KMS-11 (cell line): ENCODE measurements around the gene CHST2.

Experiments used
- H2AFZ ChIP-seq: fragments of 200-600 bp; sonication (generic); 2 replicates; pipeline ENCODE4 v1.6.1; 2016; ENCODE audit warnings: antibody characterized with exemption, mixed run types, low read depth
- H3K27ac ChIP-seq: fragments of 200-600 bp; sonication (generic); 2 replicates; pipeline ENCODE4 v1.6.1; 2016; ENCODE audit warnings: mild to moderate bottlenecking, mixed run types
- H3K27me3 ChIP-seq: fragments of 200-600 bp; sonication (generic); 2 replicates; pipeline ENCODE4 v1.6.1; 2017; ENCODE audit warnings: mild to moderate bottlenecking, low read depth, mixed run types, moderate library complexity; ENCODE audit not compliant: insufficient read depth
- H3K36me3 ChIP-seq: fragments of 200-600 bp; sonication (generic); 2 replicates; pipeline ENCODE4 v1.6.1; 2017; ENCODE audit warnings: mild to moderate bottlenecking, mixed run types; ENCODE audit not compliant: insufficient read depth
- H3K4me1 ChIP-seq: fragments of 200-600 bp; sonication (generic); 2 replicates; pipeline ENCODE4 v1.6.1; 2016; ENCODE audit warnings: mild to moderate bottlenecking, low read depth, mixed run types; ENCODE audit not compliant: poor library complexity, severe bottlenecking
- H3K4me2 ChIP-seq: fragments of 200-600 bp; sonication (generic); 2 replicates; pipeline ENCODE4 v1.7.0; 2016; ENCODE audit warnings: mild to moderate bottlenecking, mixed run types
- H3K4me3 ChIP-seq: fragments of 200-600 bp; sonication (generic); IDR thresholded peaks from 2 replicates; pipeline ENCODE4 v1.6.1; 2017; ENCODE audit warnings: low read depth, low read length, mixed read lengths; ENCODE audit not compliant: insufficient read depth
- H3K79me2 ChIP-seq: fragments of 200-600 bp; sonication (generic); 2 replicates; pipeline ENCODE4 v1.6.1; 2016; ENCODE audit warnings: low read depth, mixed run types; ENCODE audit not compliant: insufficient read depth
- H3K9ac ChIP-seq: fragments of 200-600 bp; sonication (generic); 2 replicates; pipeline ENCODE4 v1.6.1; 2016; ENCODE audit warnings: mild to moderate bottlenecking, mixed run types
- H4K20me1 ChIP-seq: fragments of 200-600 bp; sonication (generic); 2 replicates; pipeline ENCODE4 v1.6.1; 2016; ENCODE audit warnings: mild to moderate bottlenecking, mixed run types; ENCODE audit not compliant: insufficient read depth
- TF ChIP-seq, protein P1 (sequence below): fragments of 200-600 bp; sonication (generic); conservative IDR thresholded peaks from 2 replicates; pipeline ENCODE4 v1.6.1; 2017; ENCODE audit warnings: low read depth, mild to moderate bottlenecking, antibody characterized with exemption, low read length, moderate library complexity, mixed read lengths

The CHST2 gene

DNA sequence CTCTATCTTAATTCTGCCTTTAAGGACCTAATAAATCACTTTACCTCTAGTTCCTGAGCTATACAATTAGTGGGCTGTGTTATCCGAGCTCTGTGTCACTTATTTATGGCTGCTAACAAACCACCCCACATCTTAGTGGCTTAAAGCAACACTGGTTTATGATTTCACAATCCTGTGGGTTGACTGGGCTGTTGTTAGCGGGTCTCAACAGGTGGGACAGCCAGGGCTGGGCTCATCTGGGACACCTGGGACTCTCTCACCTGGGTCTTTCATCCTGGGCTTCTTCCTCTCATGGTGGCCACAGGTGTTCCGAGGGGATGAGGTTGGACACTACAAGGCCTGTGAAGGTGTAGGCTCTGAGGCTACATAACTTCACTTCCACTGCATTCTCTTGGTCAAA, 35.8 kb upstream of the CHST2 start:
- H3K4me3 ChIP-seq: no peak overlapping the region
- no peaks in the 10 kb centered on the region for H3K27me3 ChIP-seq
- H4K20me1 ChIP-seq: no peaks in the 10 kb centered on the region
- no peak overlapping the region for H3K9ac ChIP-seq
- H3K27ac ChIP-seq: no peak overlapping the region
- H2AFZ ChIP-seq: no peak overlapping the region
- H3K4me2 ChIP-seq: no peak overlapping the region
- TF ChIP-seq, protein P1, sequence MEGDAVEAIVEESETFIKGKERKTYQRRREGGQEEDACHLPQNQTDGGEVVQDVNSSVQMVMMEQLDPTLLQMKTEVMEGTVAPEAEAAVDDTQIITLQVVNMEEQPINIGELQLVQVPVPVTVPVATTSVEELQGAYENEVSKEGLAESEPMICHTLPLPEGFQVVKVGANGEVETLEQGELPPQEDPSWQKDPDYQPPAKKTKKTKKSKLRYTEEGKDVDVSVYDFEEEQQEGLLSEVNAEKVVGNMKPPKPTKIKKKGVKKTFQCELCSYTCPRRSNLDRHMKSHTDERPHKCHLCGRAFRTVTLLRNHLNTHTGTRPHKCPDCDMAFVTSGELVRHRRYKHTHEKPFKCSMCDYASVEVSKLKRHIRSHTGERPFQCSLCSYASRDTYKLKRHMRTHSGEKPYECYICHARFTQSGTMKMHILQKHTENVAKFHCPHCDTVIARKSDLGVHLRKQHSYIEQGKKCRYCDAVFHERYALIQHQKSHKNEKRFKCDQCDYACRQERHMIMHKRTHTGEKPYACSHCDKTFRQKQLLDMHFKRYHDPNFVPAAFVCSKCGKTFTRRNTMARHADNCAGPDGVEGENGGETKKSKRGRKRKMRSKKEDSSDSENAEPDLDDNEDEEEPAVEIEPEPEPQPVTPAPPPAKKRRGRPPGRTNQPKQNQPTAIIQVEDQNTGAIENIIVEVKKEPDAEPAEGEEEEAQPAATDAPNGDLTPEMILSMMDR: no peak
- no peaks in the 10 kb centered on the region for H3K79me2 ChIP-seq
- no peaks in the 10 kb centered on the region for H3K36me3 ChIP-seq
- H3K4me1 ChIP-seq: peaks cover 7% of the 10 kb centered on the region

DNA sequence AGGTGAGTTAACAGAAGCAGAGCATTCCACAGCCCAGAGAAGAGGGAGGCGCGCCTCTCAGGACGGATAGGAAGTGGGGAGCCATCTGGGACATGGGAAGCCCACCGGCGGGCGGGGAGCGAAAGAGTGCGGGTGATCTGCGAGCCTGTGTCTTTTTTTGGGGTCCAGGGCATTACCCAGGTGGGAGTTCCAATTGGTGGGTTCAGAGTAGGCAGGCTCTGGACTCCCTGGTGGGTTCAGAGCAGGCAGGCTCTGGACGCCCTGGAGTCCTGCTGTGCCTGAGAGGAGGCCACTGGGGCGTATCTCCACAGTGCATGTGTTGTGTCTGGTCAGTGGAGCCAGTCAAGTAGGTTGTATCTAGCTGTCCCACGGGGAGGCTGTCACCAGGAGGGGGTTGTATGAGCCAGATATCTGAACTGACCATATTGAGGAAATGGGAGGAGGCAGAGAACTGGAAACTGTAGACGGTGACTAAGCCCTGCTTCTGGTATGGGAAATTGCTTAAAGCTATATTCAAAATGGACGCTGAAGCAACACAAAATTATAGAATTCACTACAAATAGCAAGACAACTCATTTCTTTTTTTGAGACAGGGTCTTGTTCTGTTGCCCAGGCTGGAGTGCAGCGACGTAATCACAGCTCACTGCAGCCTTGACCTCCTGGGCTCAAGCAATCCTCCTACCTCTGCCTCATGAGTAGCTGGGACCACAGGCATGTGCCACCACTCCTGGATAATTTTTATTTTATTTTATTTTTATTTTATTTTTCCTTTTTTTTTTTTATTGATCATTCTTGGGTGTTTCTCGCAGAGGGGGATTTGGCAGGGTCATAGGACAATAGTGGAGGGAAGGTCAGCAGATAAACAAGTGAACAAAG, 34.5 kb upstream of the CHST2 start:
- no peaks in the 10 kb centered on the region for H3K79me2 ChIP-seq
- no peak overlapping the region for H3K4me2 ChIP-seq
- no peak overlapping the region for H3K27ac ChIP-seq
- TF ChIP-seq, protein P1: no peak
- H3K4me1 ChIP-seq: peaks cover 13% of the 10 kb centered on the region
- no peak overlapping the region for H3K9ac ChIP-seq
- no peak overlapping the region for H2AFZ ChIP-seq
- no peaks in the 10 kb centered on the region for H3K36me3 ChIP-seq
- no peaks in the 10 kb centered on the region for H3K27me3 ChIP-seq
- H3K4me3 ChIP-seq: no peak overlapping the region
- H4K20me1 ChIP-seq: no peaks in the 10 kb centered on the region

DNA sequence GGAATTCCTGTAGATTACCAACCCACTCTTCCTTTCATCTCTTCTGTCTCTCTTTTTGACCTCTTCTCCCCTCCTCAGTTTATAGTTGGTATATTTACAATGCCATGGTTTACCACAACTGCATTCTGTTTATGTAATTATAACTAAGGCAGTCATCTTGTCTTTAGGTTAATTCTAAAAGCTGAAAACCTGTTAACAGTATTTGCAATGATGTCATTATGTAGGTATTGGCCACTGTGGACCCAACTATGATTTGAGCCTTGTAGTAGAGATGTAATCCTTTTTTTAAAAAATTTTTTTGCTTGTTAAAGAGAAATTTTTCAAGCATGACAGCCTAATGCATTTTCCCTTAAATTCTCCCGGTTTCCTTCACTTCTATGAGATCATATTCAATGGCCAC, 30.7 kb upstream of the CHST2 start:
- H3K9ac ChIP-seq: no peak overlapping the region
- H3K27me3 ChIP-seq: no peaks in the 10 kb centered on the region
- TF ChIP-seq, protein P1: no peak
- no peaks in the 10 kb centered on the region for H3K36me3 ChIP-seq
- no peak overlapping the region for H3K4me3 ChIP-seq
- H3K79me2 ChIP-seq: no peaks in the 10 kb centered on the region
- H3K27ac ChIP-seq: no peak overlapping the region
- no peak overlapping the region for H2AFZ ChIP-seq
- peaks cover 13% of the 10 kb centered on the region for H3K4me1 ChIP-seq
- no peak overlapping the region for H3K4me2 ChIP-seq
- H4K20me1 ChIP-seq: no peaks in the 10 kb centered on the region

DNA sequence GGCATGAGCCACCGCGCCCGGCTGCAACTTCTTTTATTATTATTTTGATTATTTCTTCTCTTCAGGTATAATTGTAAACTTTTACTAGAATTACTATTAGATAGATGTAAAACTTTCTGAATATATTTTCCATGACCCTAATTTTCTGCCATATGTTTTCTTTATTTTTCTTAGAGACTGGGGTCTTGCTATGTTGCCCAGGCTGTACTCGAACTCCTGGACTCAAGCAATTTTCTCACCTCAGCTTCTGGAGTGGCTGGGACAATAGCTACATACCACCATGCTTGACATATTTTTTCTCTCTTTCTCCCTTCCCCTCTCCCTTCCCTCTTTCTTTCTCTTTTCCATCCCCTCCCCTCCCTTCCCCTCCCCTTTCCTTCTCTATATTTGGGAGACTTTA, 29.6 kb upstream of the CHST2 start:
- no peak overlapping the region for H3K4me2 ChIP-seq
- H3K9ac ChIP-seq: no peak overlapping the region
- H3K79me2 ChIP-seq: no peaks in the 10 kb centered on the region
- no peaks in the 10 kb centered on the region for H3K27me3 ChIP-seq
- no peak overlapping the region for H2AFZ ChIP-seq
- no peak overlapping the region for H3K27ac ChIP-seq
- H3K4me3 ChIP-seq: no peak overlapping the region
- peaks cover 13% of the 10 kb centered on the region for H3K4me1 ChIP-seq
- no peaks in the 10 kb centered on the region for H3K36me3 ChIP-seq
- no peaks in the 10 kb centered on the region for H4K20me1 ChIP-seq
- TF ChIP-seq, protein P1: no peak
